K562 (cell line): Measurements from ENCODE around the gene LARP7. TPM values are rescaled to one million over a fixed set of nuclear protein-coding genes. Genes with fewer than 3 reads are reported as not detected.

Source experiments
- ATAC-seq: fragments of 200-7000 bp; cut with Tn5 transposase; 3 replicates; pipeline ENCODE4 v1.9.1; 2020; ENCODE audit warnings: moderate library complexity
- BruUV-seq: library from RNA; stranded (reverse); fragments of 400-500 nt; replicated peaks from 2 replicates; lab custom pipeline; 2021; lab: Mats Ljungman, UMichigan
- CTCF ChIA-PET: fragments of 300-600 bp; formaldehyde crosslinking; extraction: SDS; loops from one replicate; lab custom pipeline; 2021; ENCODE audit warnings: low intra/inter-chr PET ratio; lab: Yijun Ruan, JAX
- POLR2A ChIA-PET: fragments of 300-600, 350-650 bp; sonication (Branson Sonifier 250); formaldehyde crosslinking; extraction: SDS; loops from one replicate; lab custom pipeline; 2021; ENCODE audit warnings: antibody characterized with exemption, inconsistent platforms; lab: Yijun Ruan, JAX
- DNase-seq, 4 experiments: peaks; one replicate each; pipeline versions ENCODE4 v3.0.0 to v3.0.0-alpha.2; 2011 to 2018; ENCODE audit warnings: low spot score in 3 of 4, mixed read lengths in 3 of 4; ENCODE audit errors: extremely low read depth in 1 of 4
- FAIRE-seq: peaks from 2 replicates; lab custom pipeline; 2011; peaks lifted over from hg19 to GRCh38; lab: Jason Lieb, UNC
- H2AFZ ChIP-seq: 2 replicates; pipeline ENCODE4 v1.6.0; 2011; ENCODE audit warnings: low read depth, low read length, control low read depth, inconsistent platforms
- H3K27ac ChIP-seq: fragments of 200-600 bp; 3 replicates; pipeline ENCODE4 v1.8.0; 2011; ENCODE audit warnings: low read depth, mild to moderate bottlenecking, control low read depth, inconsistent platforms, low read length, moderate library complexity, mixed read lengths; ENCODE audit errors: extremely low read depth
- H3K27me3 ChIP-seq, 2 experiments: fragments of 300-600 bp in 1 of 2; 2 replicates in 1 of 2; 3 replicates in 1 of 2; pipeline versions ENCODE4 v1.6.0 to v1.8.0; 2011; ENCODE audit warnings: inconsistent platforms in 2 of 2, low read length in 2 of 2, mild to moderate bottlenecking in 1 of 2, mixed read lengths in 1 of 2, moderate library complexity in 1 of 2; ENCODE audit not compliant: control insufficient read depth in 2 of 2, insufficient read depth in 2 of 2
- H3K36me3 ChIP-seq: fragments of 300-600 bp; 3 replicates; pipeline ENCODE4 v1.8.0; 2011; ENCODE audit warnings: mild to moderate bottlenecking, low read length, inconsistent platforms; ENCODE audit not compliant: control insufficient read depth, insufficient read depth
- H3K4me1 ChIP-seq, 2 experiments: fragments of 200-600 bp in 1 of 2; replicated peaks in 1 of 2; 2 replicates in 1 of 2; 3 replicates in 1 of 2; pipeline versions ENCODE4 v1.5.1 to v1.8.0; 2011; ENCODE audit warnings: inconsistent platforms in 2 of 2, low read length in 2 of 2, mild to moderate bottlenecking in 1 of 2, mixed read lengths in 1 of 2, moderate library complexity in 1 of 2; ENCODE audit not compliant: control insufficient read depth in 2 of 2, insufficient read depth in 2 of 2
- H3K4me2 ChIP-seq: 2 replicates; pipeline ENCODE4 v1.6.1; 2011; ENCODE audit warnings: low read length, control low read depth, inconsistent platforms, mixed read lengths; ENCODE audit not compliant: insufficient read depth
- H3K4me3 ChIP-seq: fragments of 200-600 bp; sonication (generic), shearing (Covaris generic); 2 replicates; pipeline ENCODE4 v1.5.1; 2016; ENCODE audit warnings: control low read depth, inconsistent platforms
- H3K79me2 ChIP-seq: fragments of 200-600 bp; 3 replicates; pipeline ENCODE4 v1.8.0; 2011; ENCODE audit warnings: low read length, inconsistent platforms; ENCODE audit not compliant: control insufficient read depth, insufficient read depth
- H3K9ac ChIP-seq, 2 experiments: 2 replicates each; pipeline versions ENCODE4 v1.6.0 to v1.6.1; 2011; ENCODE audit warnings: low read depth in 2 of 2, low read length in 2 of 2, control low read depth in 1 of 2, inconsistent platforms in 1 of 2, mild to moderate bottlenecking in 1 of 2, mixed read lengths in 1 of 2; ENCODE audit not compliant: insufficient read depth in 1 of 2
- H3K9me1 ChIP-seq: one replicate; pipeline ENCODE4 v1.6.0; 2011; ENCODE audit warnings: inconsistent platforms, mild to moderate bottlenecking, low read length, moderate library complexity; ENCODE audit not compliant: control insufficient read depth, insufficient read depth
- H3K9me3 ChIP-seq: replicated peaks from 2 replicates; pipeline ENCODE4 v1.5.1; 2011; ENCODE audit warnings: low read depth, low read length, inconsistent platforms; ENCODE audit not compliant: control insufficient read depth, insufficient read depth
- H4K20me1 ChIP-seq: replicated peaks from 2 replicates; pipeline ENCODE4 v1.6.1; 2011; ENCODE audit warnings: low read length, inconsistent platforms, mixed read lengths; ENCODE audit not compliant: control insufficient read depth, insufficient read depth
- CBX8 ChIP-seq: fragments of 200-600 bp; sonication (generic); IDR thresholded peaks from 2 replicates; pipeline ENCODE4 v1.6.1; 2012; ENCODE audit warnings: borderline replicate concordance, mixed run types, low read depth, mild to moderate bottlenecking, moderate library complexity, mixed read lengths, low read length, control low read depth, inconsistent platforms; ENCODE audit not compliant: poor library complexity, severe bottlenecking; ENCODE audit errors: extremely low read depth
- GATAD2A ChIP-seq: fragments of 450-650 bp; IDR thresholded peaks from 2 replicates; pipeline ENCODE4 v1.6.1; 2017
- HCFC1 ChIP-seq: IDR thresholded peaks from 2 replicates; pipeline ENCODE4 v1.6.1; 2012; ENCODE audit warnings: low read depth, low read length, improper control_type of control experiment
- HNRNPLL ChIP-seq: fragments of 200-400 bp; formaldehyde crosslinking; IDR thresholded peaks from 2 replicates; pipeline ENCODE4 v1.6.1; 2017; ENCODE audit warnings: low read length, low read depth, mild to moderate bottlenecking; ENCODE audit not compliant: poor library complexity, severe bottlenecking
- POLR2AphosphoS2 ChIP-seq: IDR thresholded peaks from 2 replicates; pipeline ENCODE4 v1.6.1; 2012; ENCODE audit warnings: low read length, improper control_type of control experiment
- PYGO2 ChIP-seq: fragments of 450-650 bp; IDR thresholded peaks from 2 replicates; pipeline ENCODE4 v1.6.1; 2016; ENCODE audit warnings: mild to moderate bottlenecking, missing genetic modification characterization, moderate library complexity, missing compliant biosample characterization
- RAD21 ChIP-seq, 2 experiments: fragments of 250-450 bp in 1 of 2; fragments of 450-650 bp in 1 of 2; sonication (Bioruptor Pico) in 1 of 2; formaldehyde crosslinking in 1 of 2; IDR thresholded peaks in 1 of 2; conservative IDR thresholded peaks in 1 of 2; 2 replicates each; pipeline versions ENCODE4 v1.4.0 to v1.8.0; 2020 to 2022; ENCODE audit warnings: mild to moderate bottlenecking in 2 of 2, moderate library complexity in 1 of 2
- SRSF7 ChIP-seq: fragments of 200-400 bp; formaldehyde crosslinking; optimal IDR thresholded peaks from 2 replicates; pipeline ENCODE3; 2017; ENCODE audit warnings: mild to moderate bottlenecking, low read depth, low read length
- STAG1 ChIP-seq: sonication (generic); formaldehyde crosslinking; IDR thresholded peaks from 2 replicates; pipeline ENCODE4 v1.5.0; 2020; ENCODE audit warnings: missing genetic modification reagents, borderline replicate concordance
- YY1 ChIP-seq, 3 experiments: IDR thresholded peaks; 2 replicates each; pipeline ENCODE4 v1.6.1; 2011; ENCODE audit warnings: low read length in 2 of 3, mild to moderate bottlenecking in 2 of 3, moderate library complexity in 2 of 3, borderline replicate concordance in 1 of 3, control low read depth in 1 of 3, low read depth in 1 of 3; ENCODE audit not compliant: insufficient read depth in 3 of 3, insufficient replicate concordance in 2 of 3, control insufficient read depth in 1 of 3, insufficient read length in 1 of 3; ENCODE audit errors: extremely low read depth in 1 of 3
- ZNF134 ChIP-seq: fragments of 250-450 bp; sonication (Bioruptor Pico); conservative IDR thresholded peaks from 2 replicates; pipeline ENCODE4 v1.4.0; 2020
- in situ Hi-C: fragments of 300-500 bp; cut with MboI; formaldehyde crosslinking; loops from 4 replicates; pipeline ENCODE4 v1.15.0; 2018; ENCODE audit warnings: inconsistent platforms, mixed read lengths
- intact Hi-C: fragments of 100-400 bp; cut with micrococcal nuclease; formaldehyde crosslinking; loops from 2 replicates; pipeline ENCODE4 v1.14.2; 2022
- polyA plus RNA-seq, 8 experiments: library from polyadenylated mRNA; depleted of rRNA in 4 of 8; stranded (reverse) in 5 of 8; unstranded in 3 of 8; fragments of >200 nt; fragmentation: Nextera tagmentation in 2 of 8; fragmentation: Illumina TruSeq in 1 of 8; extraction: Ambion mirVana in 2 of 8; extraction: Trizol in 1 of 8; gene quantifications; 2 replicates each; pipeline versions ENCODE4 v1.2.1 to v1.2.3, GENCODE V29; 2011 to 2014; ENCODE audit warnings: inconsistent platforms in 1 of 8, missing spikeins in 1 of 8
- total RNA-seq, 7 experiments: library from RNA; depleted of rRNA in 6 of 7; stranded (reverse); fragments of >200 nt in 6 of 7; fragmentation: Illumina TruSeq in 2 of 7; extraction: Trizol in 2 of 7; gene quantifications; 2 replicates each; pipeline versions ENCODE4 v1.2.1 to v1.2.3, GENCODE V29; 2011 to 2021; ENCODE audit warnings: low replicate concordance in 1 of 7
- TF ChIP-seq, protein P1 (sequence below): conservative IDR thresholded peaks from 2 replicates; pipeline ENCODE4 v1.6.1; 2011; ENCODE audit warnings: low read depth, mild to moderate bottlenecking, low read length; ENCODE audit not compliant: control insufficient read depth
- TF ChIP-seq, protein P2 (sequence below), 3 experiments: IDR thresholded peaks in 2 of 3; conservative IDR thresholded peaks in 1 of 3; 2 replicates each; pipeline ENCODE4 v1.5.1; 2011 to 2012; ENCODE audit warnings: low read length in 3 of 3, mild to moderate bottlenecking in 3 of 3, control low read depth in 2 of 3, improper control_type of control experiment in 1 of 3, inconsistent platforms in 1 of 3, low read depth in 1 of 3, mixed read lengths in 1 of 3, moderate library complexity in 1 of 3; ENCODE audit not compliant: insufficient read depth in 2 of 3
- TF ChIP-seq, protein P3 (sequence below), 2 experiments: fragments of 450-650 bp in 1 of 2; sonication (generic) in 1 of 2; formaldehyde crosslinking; conservative IDR thresholded peaks; 2 replicates each; pipeline versions ENCODE4 v1.4.0 to v1.8.1; 2020 to 2022; ENCODE audit warnings: mild to moderate bottlenecking in 1 of 2, missing genetic modification reagents in 1 of 2
- TF ChIP-seq, protein P4 (sequence below): fragments of 450-650 bp; formaldehyde crosslinking; IDR thresholded peaks from 2 replicates; pipeline ENCODE4 v1.4.0; 2020; ENCODE audit warnings: mild to moderate bottlenecking, moderate library complexity

The LARP7 gene
- total and polyA plus RNA-seq, 9 of the 15 experiments (the other 6 are each of a cell fraction or from before 2014, with no cell fraction given): 30.1 to 76.9 (median 56.0) TPM

DNA sequence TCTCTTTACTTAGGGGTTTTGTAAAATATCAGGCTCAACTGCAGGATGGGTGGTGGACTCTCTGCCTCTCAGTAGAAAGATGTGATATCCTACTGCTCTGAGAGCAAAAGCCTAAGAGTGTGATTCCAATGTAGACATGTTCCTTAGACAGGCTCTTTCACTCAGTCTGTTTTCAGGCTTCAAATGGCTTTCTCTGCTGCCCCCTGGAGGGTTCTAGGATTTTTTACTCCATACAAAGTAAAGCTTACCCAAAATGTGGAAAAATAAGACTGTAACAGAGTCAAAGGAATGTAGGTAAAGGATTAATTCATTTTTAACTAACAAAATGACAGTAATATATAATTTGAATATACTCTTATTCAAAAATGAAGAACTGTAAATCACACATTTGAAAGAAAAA lies 32.4 kb upstream of the LARP7 start:
- H3K36me3 ChIP-seq: peaks cover 41% of the 10 kb centered on the region
- no peak overlapping the region for H3K4me2 ChIP-seq
- ChIA-PET POLR2A (interaction anchor here (0.7 kb wide), 1 partner anchor 405 kb away, joined by 3 read pairs; no protein-coding TSS in a partner anchor), CTCF (interaction anchor here (0.9 to 1.6 kb wide), 4 partner anchors 21 to 505 kb away, joined by 3 to 6 read pairs (median 4); no protein-coding TSS in a partner anchor)
- no peaks in the 10 kb centered on the region for H3K9me1 ChIP-seq
- BruUV-seq: no TSS peak
- no peaks in the 10 kb centered on the region for H3K79me2 ChIP-seq
- H3K9ac ChIP-seq: no peak overlapping the region
- intact Hi-C loops (loop anchor here (1.0 to 10.0 kb wide), 4 partner anchors 81 to 507 kb away; no protein-coding TSS in a partner anchor), in situ Hi-C loops (no loop called here)
- peak; percentile 95 for ATAC-seq
- no peak overlapping the region for H2AFZ ChIP-seq
- peak; percentile 70 for FAIRE-seq
- no peak overlapping the region for H3K4me3 ChIP-seq
- no peaks in the 10 kb centered on the region; a peak in 1 of 5 replicates for H3K4me1 ChIP-seq
- DNase-seq: peak; percentile 36 to 60 (median 46)
- no peaks in the 10 kb centered on the region for H4K20me1 ChIP-seq
- no peak overlapping the region for H3K27ac ChIP-seq
- H3K9me3 ChIP-seq: no peaks in the 10 kb centered on the region
- no peaks in the 10 kb centered on the region for H3K27me3 ChIP-seq
- TF ChIP-seq HNRNPLL (no peak), POLR2AphosphoS2 (no peak), YY1 (IDR thresholded peaks at IDR 0.05; ENCODE audit: borderline replicate concordance in 1 of 3, control insufficient read depth in 1 of 3, extremely low read depth in 1 of 3, insufficient read depth in 3 of 3, insufficient read length in 1 of 3, insufficient replicate concordance in 2 of 3, low read depth in 1 of 3, low read length in 2 of 3) (no peak), HCFC1 (no peak), STAG1 (no peak), RAD21 (CRISPR knock-in tag; conservative IDR thresholded peaks at IDR 0.05 in 1 of 2, IDR thresholded peaks at IDR 0.05 in 1 of 2) (peak; percentile 70 to 75), CBX8 (no peak), PYGO2 (no peak), SRSF7 (no peak), GATAD2A (no peak), ZNF134 (no peak)
- TF ChIP-seq, protein P1, sequence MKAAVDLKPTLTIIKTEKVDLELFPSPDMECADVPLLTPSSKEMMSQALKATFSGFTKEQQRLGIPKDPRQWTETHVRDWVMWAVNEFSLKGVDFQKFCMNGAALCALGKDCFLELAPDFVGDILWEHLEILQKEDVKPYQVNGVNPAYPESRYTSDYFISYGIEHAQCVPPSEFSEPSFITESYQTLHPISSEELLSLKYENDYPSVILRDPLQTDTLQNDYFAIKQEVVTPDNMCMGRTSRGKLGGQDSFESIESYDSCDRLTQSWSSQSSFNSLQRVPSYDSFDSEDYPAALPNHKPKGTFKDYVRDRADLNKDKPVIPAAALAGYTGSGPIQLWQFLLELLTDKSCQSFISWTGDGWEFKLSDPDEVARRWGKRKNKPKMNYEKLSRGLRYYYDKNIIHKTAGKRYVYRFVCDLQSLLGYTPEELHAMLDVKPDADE: no peak
- TF ChIP-seq, protein P2, sequence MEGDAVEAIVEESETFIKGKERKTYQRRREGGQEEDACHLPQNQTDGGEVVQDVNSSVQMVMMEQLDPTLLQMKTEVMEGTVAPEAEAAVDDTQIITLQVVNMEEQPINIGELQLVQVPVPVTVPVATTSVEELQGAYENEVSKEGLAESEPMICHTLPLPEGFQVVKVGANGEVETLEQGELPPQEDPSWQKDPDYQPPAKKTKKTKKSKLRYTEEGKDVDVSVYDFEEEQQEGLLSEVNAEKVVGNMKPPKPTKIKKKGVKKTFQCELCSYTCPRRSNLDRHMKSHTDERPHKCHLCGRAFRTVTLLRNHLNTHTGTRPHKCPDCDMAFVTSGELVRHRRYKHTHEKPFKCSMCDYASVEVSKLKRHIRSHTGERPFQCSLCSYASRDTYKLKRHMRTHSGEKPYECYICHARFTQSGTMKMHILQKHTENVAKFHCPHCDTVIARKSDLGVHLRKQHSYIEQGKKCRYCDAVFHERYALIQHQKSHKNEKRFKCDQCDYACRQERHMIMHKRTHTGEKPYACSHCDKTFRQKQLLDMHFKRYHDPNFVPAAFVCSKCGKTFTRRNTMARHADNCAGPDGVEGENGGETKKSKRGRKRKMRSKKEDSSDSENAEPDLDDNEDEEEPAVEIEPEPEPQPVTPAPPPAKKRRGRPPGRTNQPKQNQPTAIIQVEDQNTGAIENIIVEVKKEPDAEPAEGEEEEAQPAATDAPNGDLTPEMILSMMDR (IDR thresholded peaks at IDR 0.05 in 2 of 3, conservative IDR thresholded peaks at IDR 0.05 in 1 of 3; ENCODE audit: insufficient read depth in 2 of 3, low read depth in 1 of 3, low read length in 3 of 3): peak; percentile 53 to 77 (median 64); a peak in 4 of 6 replicates
- TF ChIP-seq, protein P3, sequence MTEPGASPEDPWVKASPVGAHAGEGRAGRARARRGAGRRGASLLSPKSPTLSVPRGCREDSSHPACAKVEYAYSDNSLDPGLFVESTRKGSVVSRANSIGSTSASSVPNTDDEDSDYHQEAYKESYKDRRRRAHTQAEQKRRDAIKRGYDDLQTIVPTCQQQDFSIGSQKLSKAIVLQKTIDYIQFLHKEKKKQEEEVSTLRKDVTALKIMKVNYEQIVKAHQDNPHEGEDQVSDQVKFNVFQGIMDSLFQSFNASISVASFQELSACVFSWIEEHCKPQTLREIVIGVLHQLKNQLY (CRISPR knock-in tag; conservative IDR thresholded peaks at IDR 0.05): no peak
- TF ChIP-seq, protein P4, sequence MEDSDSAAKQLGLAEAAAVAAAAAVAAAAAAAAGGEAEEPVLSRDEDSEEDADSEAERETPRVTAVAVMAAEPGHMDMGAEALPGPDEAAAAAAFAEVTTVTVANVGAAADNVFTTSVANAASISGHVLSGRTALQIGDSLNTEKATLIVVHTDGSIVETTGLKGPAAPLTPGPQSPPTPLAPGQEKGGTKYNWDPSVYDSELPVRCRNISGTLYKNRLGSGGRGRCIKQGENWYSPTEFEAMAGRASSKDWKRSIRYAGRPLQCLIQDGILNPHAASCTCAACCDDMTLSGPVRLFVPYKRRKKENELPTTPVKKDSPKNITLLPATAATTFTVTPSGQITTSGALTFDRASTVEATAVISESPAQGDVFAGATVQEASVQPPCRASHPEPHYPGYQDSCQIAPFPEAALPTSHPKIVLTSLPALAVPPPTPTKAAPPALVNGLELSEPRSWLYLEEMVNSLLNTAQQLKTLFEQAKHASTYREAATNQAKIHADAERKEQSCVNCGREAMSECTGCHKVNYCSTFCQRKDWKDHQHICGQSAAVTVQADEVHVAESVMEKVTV: 0 out of 2 replicates have a peak, but pooled peaks have one; percentile 36
